Caco-2 (cell line): ENCODE results near the gene MAST4. TPM values are rescaled to one million over a fixed set of nuclear protein-coding genes. Genes with fewer than 3 reads are reported as not detected.
"Not testable (repeated sequence)": the region's sequence is repeated elsewhere in the genome, so short reads cannot be mapped to it uniquely, and the experiment has no call there.

Experiments
- BruUV-seq: library from RNA; stranded (reverse); fragments of 400-500 nt; replicated peaks from 2 replicates; lab custom pipeline; 2021; lab: Mats Ljungman, UMichigan
- CTCF ChIA-PET: fragments of 300-600 bp; sonication (Branson Sonifier 250); formaldehyde crosslinking; loops from one replicate; lab custom pipeline; 2022; ENCODE audit warnings: antibody characterized with exemption; lab: Charles Lee
- POLR2A ChIA-PET: fragments of 300-600 bp; sonication (Branson Sonifier 250); formaldehyde crosslinking; loops from one replicate; lab custom pipeline; 2022; ENCODE audit warnings: antibody characterized with exemption; lab: Charles Lee
- DNase-seq, 2 experiments: peaks; one replicate each; pipeline versions ENCODE4 v3.0.0 to v3.0.0-alpha.2; 2020 to 2022
- H3K27me3 ChIP-seq: replicated peaks from 2 replicates; pipeline ENCODE4 v1.6.0; 2011; ENCODE audit warnings: low read length; ENCODE audit not compliant: control insufficient read depth, insufficient read depth
- H3K36me3 ChIP-seq: 2 replicates; pipeline ENCODE4 v1.5.1; 2011; ENCODE audit warnings: low read length; ENCODE audit not compliant: control insufficient read depth, insufficient read depth
- H3K4me1 ChIP-seq: fragments of 250-450 bp; sonication (Bioruptor Pico); 2 replicates; pipeline ENCODE4 v1.5.1; 2020; ENCODE audit warnings: mild to moderate bottlenecking
- H3K4me3 ChIP-seq: 2 replicates; pipeline ENCODE4 v1.5.1; 2011; ENCODE audit warnings: low read depth, mild to moderate bottlenecking, control low read depth, low read length
- H3K9me3 ChIP-seq: fragments of 250-450 bp; sonication (Bioruptor Pico); 2 replicates; pipeline ENCODE4 v1.5.1; 2020; ENCODE audit warnings: mild to moderate bottlenecking, moderate library complexity
- H3K27ac Mint-ChIP-seq: one replicate; pipeline ENCODE4 v1.8.0; 2022; ENCODE audit warnings: mixed read lengths; ENCODE audit not compliant: unreplicated experiment
- H3K27me3 Mint-ChIP-seq: one replicate; pipeline ENCODE4 v1.8.0; 2022; ENCODE audit warnings: mixed read lengths; ENCODE audit not compliant: insufficient read depth, unreplicated experiment
- H3K36me3 Mint-ChIP-seq: one replicate; pipeline ENCODE4 v1.8.0; 2022; ENCODE audit warnings: mild to moderate bottlenecking, mixed read lengths; ENCODE audit not compliant: insufficient read depth, unreplicated experiment
- H3K4me1 Mint-ChIP-seq: one replicate; pipeline ENCODE4 v1.8.0; 2022; ENCODE audit warnings: low read depth, mixed read lengths; ENCODE audit not compliant: unreplicated experiment
- H3K4me3 Mint-ChIP-seq: one replicate; pipeline ENCODE4 v1.8.0; 2022; ENCODE audit warnings: mild to moderate bottlenecking, moderate library complexity, mixed read lengths; ENCODE audit not compliant: unreplicated experiment
- H3K9me3 Mint-ChIP-seq: one replicate; pipeline ENCODE4 v1.8.0; 2022; ENCODE audit warnings: mixed read lengths; ENCODE audit not compliant: unreplicated experiment
- CTCF ChIP-seq, 2 experiments: fragments of 200-600 bp in 1 of 2; IDR thresholded peaks; 1 replicate in 1 of 2; 2 replicates in 1 of 2; pipeline versions ENCODE4 v1.5.1 to v1.8.0; 2011 to 2022; ENCODE audit warnings: antibody characterized with exemption in 1 of 2, control low read depth in 1 of 2, inconsistent platforms in 1 of 2, low read depth in 1 of 2, low read length in 1 of 2, mild to moderate bottlenecking in 1 of 2, moderate library complexity in 1 of 2; ENCODE audit not compliant: insufficient read depth in 1 of 2, severe bottlenecking in 1 of 2, unreplicated experiment in 1 of 2
- intact Hi-C: fragments of 100-400 bp; cut with micrococcal nuclease; formaldehyde crosslinking; loops from one replicate; pipeline ENCODE4 v1.10.0; 2022; ENCODE audit not compliant: unreplicated experiment
- total RNA-seq: library from RNA; stranded (reverse); gene quantifications from 2 replicates; pipeline ENCODE4 v1.2.3, GENCODE V29; 2022

The MAST4 gene
- total RNA-seq, 1 experiment from 2014 or later, result 17.8 TPM

DNA sequence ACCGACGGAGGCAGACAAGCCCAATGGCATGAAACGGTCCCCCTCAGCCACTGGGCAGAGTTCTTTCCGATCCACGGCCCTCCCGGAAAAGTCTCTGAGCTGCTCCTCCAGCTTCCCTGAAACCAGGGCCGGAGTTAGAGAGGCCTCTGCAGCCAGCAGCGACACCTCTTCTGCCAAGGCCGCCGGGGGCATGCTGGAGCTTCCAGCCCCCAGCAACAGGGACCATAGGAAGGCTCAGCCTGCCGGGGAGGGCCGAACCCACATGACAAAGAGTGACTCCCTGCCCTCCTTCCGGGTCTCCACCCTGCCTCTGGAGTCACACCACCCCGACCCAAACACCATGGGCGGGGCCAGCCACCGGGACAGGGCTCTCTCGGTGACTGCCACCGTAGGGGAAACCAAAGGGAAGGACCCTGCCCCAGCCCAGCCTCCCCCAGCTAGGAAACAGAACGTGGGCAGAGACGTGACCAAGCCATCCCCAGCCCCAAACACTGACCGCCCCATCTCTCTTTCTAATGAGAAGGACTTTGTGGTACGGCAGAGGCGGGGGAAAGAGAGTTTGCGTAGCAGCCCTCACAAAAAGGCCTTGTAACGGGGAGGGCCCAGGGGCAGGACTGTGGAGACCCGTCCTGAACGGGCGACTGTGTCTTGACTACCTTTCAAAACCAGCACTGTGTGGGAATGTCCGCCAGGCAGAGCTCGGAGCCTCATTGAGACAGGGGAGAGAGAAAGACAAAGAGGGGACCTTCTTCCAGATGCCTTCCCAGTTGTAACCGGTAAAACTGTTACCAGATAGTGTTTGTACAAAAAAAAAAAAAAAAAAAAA lies 570.5 kb downstream of the MAST4 start:
- no peak for TF ChIP-seq CTCF (IDR thresholded peaks at IDR 0.05; ENCODE audit: insufficient read depth in 1 of 2, low read depth in 1 of 2, low read length in 1 of 2, severe bottlenecking in 1 of 2, unreplicated experiment in 1 of 2)

DNA sequence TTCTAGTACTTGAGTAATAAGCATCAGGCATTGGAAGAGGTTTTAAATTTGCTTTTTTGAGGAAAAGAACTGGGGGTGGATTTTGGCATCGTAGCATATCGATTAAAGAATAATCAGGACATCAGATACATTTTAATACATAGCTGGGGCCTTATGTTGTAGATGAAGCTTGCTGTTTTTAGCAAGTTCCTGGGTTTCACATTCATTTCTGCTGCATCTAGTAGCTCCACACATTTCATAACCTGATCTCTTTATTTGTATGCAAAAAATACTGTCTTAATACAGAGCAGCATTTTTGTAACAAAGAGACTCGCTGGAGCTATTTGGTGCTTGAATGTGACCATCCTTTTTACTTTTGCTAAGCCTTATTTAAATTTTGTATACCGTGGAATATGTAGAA lies 571.9 kb downstream of the MAST4 start:
- H3K36me3 Mint-ChIP-seq, result peaks cover 25% of the 10 kb centered on the region
- H3K9me3 Mint-ChIP-seq, result no peaks in the 10 kb centered on the region
- no peaks in the 10 kb centered on the region for H3K27me3 Mint-ChIP-seq
- Histone ChIP-seq H3K4me3 (no peak overlapping the region), H3K36me3 (no peaks in the 10 kb centered on the region; the same call in 1 of the 2 replicates), H3K9me3 (no peaks in the 10 kb centered on the region), H3K4me1 (no peaks in the 10 kb centered on the region), H3K27me3 (no peaks in the 10 kb centered on the region)
- H3K4me1 Mint-ChIP-seq, result no peaks in the 10 kb centered on the region
- BruUV-seq, result no TSS peak
- CTCF ChIA-PET, result no interaction called here
- H3K4me3 Mint-ChIP-seq, result no peak overlapping the region
- intact Hi-C loops, result no loop called here
- no peak overlapping the region for H3K27ac Mint-ChIP-seq
- DNase-seq, result no peak
- TF ChIP-seq CTCF (IDR thresholded peaks at IDR 0.05; ENCODE audit: insufficient read depth in 1 of 2, low read depth in 1 of 2, low read length in 1 of 2, severe bottlenecking in 1 of 2, unreplicated experiment in 1 of 2), result no peak
- POLR2A ChIA-PET, result no interaction called here

More for the DNA sequence above, 570.5 kb downstream of the MAST4 start:
- H3K36me3 Mint-ChIP-seq, result peaks cover 38% of the 10 kb centered on the region
- H3K4me3 ChIP-seq, result no peak overlapping the region
- no peaks in the 10 kb centered on the region; the same call in 1 of the 2 replicates for H3K36me3 ChIP-seq
- intact Hi-C loops, result no loop called here
- no peaks in the 10 kb centered on the region for H3K4me1 ChIP-seq
- no TSS peak for BruUV-seq
- H3K4me3 Mint-ChIP-seq, result no peak overlapping the region
- H3K27me3 Mint-ChIP-seq, result no peaks in the 10 kb centered on the region
- H3K9me3 ChIP-seq, result no peaks in the 10 kb centered on the region
- no peak for DNase-seq
- ChIA-PET CTCF (interaction anchor here (0.7 to 0.8 kb wide), 2 partner anchors 42 to 54 kb away, joined by 4 to 5 read pairs; no protein-coding TSS in a partner anchor), POLR2A (no interaction called here)
- no peaks in the 10 kb centered on the region for H3K9me3 Mint-ChIP-seq
- H3K27me3 ChIP-seq, result no peaks in the 10 kb centered on the region
- no peaks in the 10 kb centered on the region for H3K4me1 Mint-ChIP-seq
- H3K27ac Mint-ChIP-seq, result no peak overlapping the region

GRCh38 chr5:67170767-67171166 lies 574.6 kb downstream of the MAST4 start:
- Histone ChIP-seq H3K36me3 (no peaks in the 10 kb centered on the region), H3K27me3 (no peaks in the 10 kb centered on the region), H3K4me3 (no peak overlapping the region), H3K4me1 (no peaks in the 10 kb centered on the region), H3K9me3 (no peaks in the 10 kb centered on the region)
- ChIA-PET POLR2A (no interaction called here), CTCF (no interaction called here)
- TF ChIP-seq CTCF (IDR thresholded peaks at IDR 0.05; ENCODE audit: insufficient read depth in 1 of 2, low read depth in 1 of 2, low read length in 1 of 2, severe bottlenecking in 1 of 2, unreplicated experiment in 1 of 2), result no peak
- intact Hi-C loops, result no loop called here
- H3K4me3 Mint-ChIP-seq, result no peak overlapping the region
- no peak overlapping the region for H3K27ac Mint-ChIP-seq
- H3K4me1 Mint-ChIP-seq, result no peaks in the 10 kb centered on the region
- no peak for DNase-seq
- BruUV-seq, result no TSS peak
- no peaks in the 10 kb centered on the region for H3K27me3 Mint-ChIP-seq
- no peaks in the 10 kb centered on the region for H3K9me3 Mint-ChIP-seq
- peaks cover 4% of the 10 kb centered on the region for H3K36me3 Mint-ChIP-seq

DNA sequence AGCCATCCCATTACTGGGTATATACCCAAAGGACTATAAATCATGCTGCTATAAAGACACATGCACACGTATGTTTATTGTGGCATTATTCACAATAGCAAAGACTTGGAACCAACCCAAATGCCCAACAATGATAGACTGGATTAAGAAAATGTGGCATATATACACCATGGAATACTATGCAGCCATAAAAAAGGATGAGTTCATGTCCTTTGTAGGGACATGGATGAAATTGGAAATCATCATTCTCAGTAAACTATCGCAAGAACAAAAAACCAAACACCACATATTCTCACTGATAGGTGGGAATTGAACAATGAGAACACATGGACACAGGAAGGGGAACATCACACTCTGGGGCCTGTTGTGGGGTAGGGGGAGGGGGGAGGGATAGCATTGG lies 577.2 kb downstream of the MAST4 start:
- intact Hi-C loops, H3K27ac Mint-ChIP-seq, H3K4me3 ChIP-seq, H3K9me3 ChIP-seq, H3K4me1 Mint-ChIP-seq, CTCF ChIA-PET, POLR2A ChIA-PET, H3K27me3 ChIP-seq, DNase-seq, BruUV-seq, H3K4me3 Mint-ChIP-seq, H3K36me3 ChIP-seq, H3K27me3 Mint-ChIP-seq, H3K4me1 ChIP-seq, H3K36me3 Mint-ChIP-seq: not testable (repeated sequence)
- peaks cover 15% of the 10 kb centered on the region for H3K9me3 Mint-ChIP-seq
